Thoracic aorta endothelial cell (primary cell): ENCODE results near the gene H6PD. TPM values are rescaled to one million over a fixed set of nuclear protein-coding genes. Genes with fewer than 3 reads are reported as not detected.

ENCODE experiments used
- total RNA-seq: library from RNA; depleted of rRNA; stranded (reverse); fragments of >200 nt; gene quantifications from 2 replicates; pipeline ENCODE4 v1.2.3, GENCODE V29; 2012

Gene H6PD
- total RNA-seq: 17.4 and 24.2 TPM in 2 replicates

GRCh38 chr1:9234223-9235095 lies at the start of gene H6PD:
TSS of gene H6PD (plus strand) at chr1:9234774. CDS start at chr1:9244935, 10,161 bp downstream.

GRCh38 chr1:9292361-9293240 lies 58.0 kb downstream of the H6PD start, which contains the start of gene SPSB1:
TSS of gene SPSB1 (plus strand) at chr1:9292894. CDS start at chr1:9355892, 62,998 bp downstream.

Other genes with a start within 250 kb of the H6PD start
- gene SLC2A7, start 208.4 kb upstream of the H6PD start, total RNA-seq: not detected in 2 replicates
- 0.29 TPM in 1 of 2 replicates, not detected in the other for gene SLC2A5, start 165.1 kb upstream of the H6PD start, total RNA-seq
- 3.1 and 4.5 TPM in 2 replicates for gene GPR157, start 105.7 kb upstream of the H6PD start, total RNA-seq
- gene SPSB1, start 58.1 kb downstream of the H6PD start, total RNA-seq: 12.6 and 14.9 TPM in 2 replicates